Sigmoid colon (tissue), 7 donors: ENCODE measurements around the gene SORCS2. TPM values are rescaled to one million over a fixed set of nuclear protein-coding genes. Genes with fewer than 3 reads are reported as not detected.

ENCODE experiments used
- DNase-seq: peaks from one replicate; pipeline ENCODE4 v3.0.0-alpha.2; 2019
- H3K27ac ChIP-seq, 4 donors: fragments of 200-600 bp; sonication (generic); one replicate each; pipeline ENCODE4 v1.5.1; 2016 to 2019; ENCODE audit warnings: mild to moderate bottlenecking in 1 of 4
- H3K27me3 ChIP-seq, 3 donors: fragments of 200-600 bp; sonication (generic); one replicate each; pipeline ENCODE4 v1.5.1; 2019; ENCODE audit warnings: mild to moderate bottlenecking in 1 of 3
- H3K36me3 ChIP-seq, 4 donors: fragments of 200-600 bp; sonication (generic); one replicate each; pipeline ENCODE4 v1.5.1; 2016 to 2019
- H3K4me1 ChIP-seq, 4 donors: fragments of 200-600 bp; sonication (generic); one replicate each; pipeline ENCODE4 v1.5.1; 2017 to 2019
- H3K4me3 ChIP-seq, 4 donors: fragments of 200-600 bp; sonication (generic); one replicate each; pipeline ENCODE4 v1.5.1; 2017 to 2019; ENCODE audit warnings: mild to moderate bottlenecking in 2 of 4, moderate library complexity in 1 of 4
- H3K9me3 ChIP-seq, 4 donors: fragments of 200-600 bp in 3 of 4; sonication (generic) in 3 of 4; one replicate each; pipeline versions ENCODE4 v1.5.1 to v1.6.1; 2013 to 2019
- EP300 ChIP-seq, 4 donors: sonication (generic); formaldehyde crosslinking; IDR thresholded peaks; one replicate each; pipeline ENCODE4 v1.6.1; 2017; ENCODE audit warnings: antibody characterized with exemption in 4 of 4
- POLR2A ChIP-seq, 2 donors: fragments of 450-650 bp; IDR thresholded peaks; one replicate each; pipeline ENCODE4 v1.6.1; 2016; ENCODE audit warnings: antibody characterized with exemption in 2 of 2, mild to moderate bottlenecking in 2 of 2, moderate library complexity in 2 of 2
- POLR2AphosphoS5 ChIP-seq, 4 donors: sonication (generic); formaldehyde crosslinking; IDR thresholded peaks; one replicate each; pipeline ENCODE4 v1.6.1; 2017; ENCODE audit warnings: antibody characterized with exemption in 4 of 4
- WGBS, 2 donors: extraction: QIAGEN DNeasy Blood & Tissue Kit; methylation state at CpG; one replicate each; pipeline ENCODE4 v1.1.7; 2013; 5-methylcytosine and 5-hydroxymethylcytosine counted together
- intact Hi-C: fragments of 100-400 bp; cut with DNase I; formaldehyde crosslinking; loops from one replicate; pipeline ENCODE4 v1.15.1; 2023
- polyA plus RNA-seq, 3 donors: library from polyadenylated mRNA; stranded (reverse); fragments of 200-250 nt; gene quantifications; one replicate each; pipeline ENCODE4 v1.2.3, GENCODE V29; 2013
- total RNA-seq, 4 donors: library from RNA; depleted of rRNA; stranded (reverse); fragments of >200 nt; gene quantifications; one replicate each; pipeline ENCODE4 v1.1.0, GENCODE V29; 2016
- TF ChIP-seq, protein P1 (sequence below), 4 experiments: fragments of 450-650 bp in 3 of 4; fragments of 200-600 bp in 1 of 4; IDR thresholded peaks; one replicate each; pipeline ENCODE4 v1.5.1; 2016 to 2019; ENCODE audit warnings: antibody characterized with exemption in 4 of 4, mild to moderate bottlenecking in 3 of 4, moderate library complexity in 2 of 4
- donor health status: healthy with polysubstance abuse.
- donor health status: Bipolar disorder and iron deficiency.
- donor health status: healthy.

The SORCS2 gene
- total and polyA plus RNA-seq, 7 donors: 1.8 to 6.4 (median 3.9) TPM; not detected in 2

DNA sequence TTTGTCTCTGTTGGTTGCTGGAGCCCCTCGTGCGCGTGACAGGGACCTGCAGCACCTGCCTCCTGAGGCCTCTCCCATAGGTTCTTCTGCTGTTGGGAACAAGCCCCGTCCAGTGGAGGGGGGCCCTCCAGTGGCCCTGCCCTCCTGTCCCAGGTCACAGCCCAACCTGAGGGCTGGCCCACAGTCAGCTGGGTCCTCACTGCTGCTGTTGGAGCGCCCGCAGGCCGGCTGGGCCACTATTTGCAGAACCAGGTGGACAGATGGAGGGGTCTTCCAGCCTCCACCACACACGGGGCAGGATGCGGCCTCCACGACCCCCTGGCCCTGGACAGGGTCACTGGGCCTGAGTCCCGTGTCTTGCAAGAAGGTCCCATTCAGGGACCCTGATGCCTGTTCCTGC is 293.8 kb downstream of the SORCS2 start:
- 79 to 85% methylated on average over 11 of the region's 11 CpGs for WGBS, 2 donors
- no peak overlapping the region for H3K4me3 ChIP-seq
- H3K9me3 ChIP-seq: no peaks in the 10 kb centered on the region
- TF ChIP-seq EP300 (IDR thresholded peaks at IDR 0.05): no peak
- TF ChIP-seq POLR2A (IDR thresholded peaks at IDR 0.05): no peak
- TF ChIP-seq POLR2AphosphoS5 (IDR thresholded peaks at IDR 0.05): no peak
- TF ChIP-seq, protein P1, sequence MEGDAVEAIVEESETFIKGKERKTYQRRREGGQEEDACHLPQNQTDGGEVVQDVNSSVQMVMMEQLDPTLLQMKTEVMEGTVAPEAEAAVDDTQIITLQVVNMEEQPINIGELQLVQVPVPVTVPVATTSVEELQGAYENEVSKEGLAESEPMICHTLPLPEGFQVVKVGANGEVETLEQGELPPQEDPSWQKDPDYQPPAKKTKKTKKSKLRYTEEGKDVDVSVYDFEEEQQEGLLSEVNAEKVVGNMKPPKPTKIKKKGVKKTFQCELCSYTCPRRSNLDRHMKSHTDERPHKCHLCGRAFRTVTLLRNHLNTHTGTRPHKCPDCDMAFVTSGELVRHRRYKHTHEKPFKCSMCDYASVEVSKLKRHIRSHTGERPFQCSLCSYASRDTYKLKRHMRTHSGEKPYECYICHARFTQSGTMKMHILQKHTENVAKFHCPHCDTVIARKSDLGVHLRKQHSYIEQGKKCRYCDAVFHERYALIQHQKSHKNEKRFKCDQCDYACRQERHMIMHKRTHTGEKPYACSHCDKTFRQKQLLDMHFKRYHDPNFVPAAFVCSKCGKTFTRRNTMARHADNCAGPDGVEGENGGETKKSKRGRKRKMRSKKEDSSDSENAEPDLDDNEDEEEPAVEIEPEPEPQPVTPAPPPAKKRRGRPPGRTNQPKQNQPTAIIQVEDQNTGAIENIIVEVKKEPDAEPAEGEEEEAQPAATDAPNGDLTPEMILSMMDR (IDR thresholded peaks at IDR 0.05): no peak
- H3K4me1 ChIP-seq: no peaks in the 10 kb centered on the region
- H3K36me3 ChIP-seq: no peaks in the 10 kb centered on the region
- no peak overlapping the region for H3K27ac ChIP-seq
- DNase-seq: no peak
- H3K27me3 ChIP-seq: no peaks in the 10 kb centered on the region
- intact Hi-C loops: no loop called here

GRCh38 chr4:7487502-7487901 is 295.2 kb downstream of the SORCS2 start:
- no peaks in the 10 kb centered on the region for H3K4me1 ChIP-seq
- H3K27me3 ChIP-seq: no peaks in the 10 kb centered on the region
- peaks cover 0 to 2% (median 0%) of the 10 kb centered on the region in 4 donors for H3K9me3 ChIP-seq
- H3K36me3 ChIP-seq: no peaks in the 10 kb centered on the region
- intact Hi-C loops: no loop called here
- DNase-seq: no peak
- no peak overlapping the region for H3K27ac ChIP-seq
- no peak overlapping the region for H3K4me3 ChIP-seq
- 67 to 82% methylated on average over 10 of the region's 10 CpGs for WGBS, 2 donors
- TF ChIP-seq POLR2A (IDR thresholded peaks at IDR 0.05) (no peak), POLR2AphosphoS5 (IDR thresholded peaks at IDR 0.05) (no peak), EP300 (IDR thresholded peaks at IDR 0.05) (no peak)
- TF ChIP-seq, protein P1 (IDR thresholded peaks at IDR 0.05): no peak

DNA sequence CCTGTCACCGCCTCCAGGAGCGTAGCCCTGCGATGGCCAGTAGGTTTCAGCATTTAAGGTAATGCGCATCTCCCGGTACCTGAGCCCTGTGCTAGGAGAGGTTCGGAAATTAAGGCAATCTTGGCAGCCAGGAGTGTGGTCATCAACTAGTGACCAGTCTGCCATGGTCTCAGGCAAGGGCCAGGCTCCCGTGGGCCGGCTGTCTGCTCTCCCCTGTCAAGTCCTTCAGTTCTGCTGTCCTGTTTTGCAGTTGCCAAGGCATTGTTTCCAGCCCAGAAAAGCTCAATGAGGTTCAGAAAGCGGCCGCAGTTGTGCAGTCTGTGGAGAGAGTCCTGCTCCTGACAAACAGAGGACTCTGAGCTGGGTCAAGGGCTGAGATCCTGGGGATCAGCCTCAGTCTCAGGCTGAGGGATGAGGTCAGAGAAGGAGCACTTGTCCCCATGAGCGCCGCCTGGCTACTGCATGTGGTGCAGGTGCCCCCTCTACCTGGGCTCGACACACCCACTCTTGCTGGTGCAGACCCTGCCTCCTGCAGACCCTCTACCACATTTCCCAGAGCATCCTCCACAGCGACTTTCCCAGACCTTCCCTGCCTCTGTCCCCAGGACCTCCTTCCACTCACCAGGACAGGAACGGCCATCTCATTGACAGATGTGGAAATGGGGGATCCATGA is 295.8 kb downstream of the SORCS2 start:
- 81 to 82% methylated on average over 15 of the region's 15 CpGs for WGBS, 2 donors
- no peak overlapping the region for H3K4me3 ChIP-seq
- no peaks in the 10 kb centered on the region for H3K27me3 ChIP-seq
- no peaks in the 10 kb centered on the region for H3K4me1 ChIP-seq
- peaks cover 0 to 2% (median 0%) of the 10 kb centered on the region in 4 donors for H3K9me3 ChIP-seq
- TF ChIP-seq, protein P1 (IDR thresholded peaks at IDR 0.05): no peak
- TF ChIP-seq EP300 (IDR thresholded peaks at IDR 0.05) (no peak), POLR2A (IDR thresholded peaks at IDR 0.05) (no peak), POLR2AphosphoS5 (IDR thresholded peaks at IDR 0.05) (no peak)
- H3K36me3 ChIP-seq: no peaks in the 10 kb centered on the region
- intact Hi-C loops: no loop called here
- no peak overlapping the region for H3K27ac ChIP-seq
- no peak for DNase-seq

- whole genome bisulfite sequencing, 2 donors: 93% methylated on average over 6 of the region's 6 CpGs
- no peak overlapping the region for H3K27ac ChIP-seq
- no peak for TF ChIP-seq EP300 (IDR thresholded peaks at IDR 0.05)
- no peak for TF ChIP-seq POLR2AphosphoS5 (IDR thresholded peaks at IDR 0.05)
- TF ChIP-seq, protein P1 (IDR thresholded peaks at IDR 0.05): no peak
- no peak for TF ChIP-seq POLR2A (IDR thresholded peaks at IDR 0.05)
- intact Hi-C loops: no loop called here
- DNase-seq: no peak
- H3K4me1 ChIP-seq: no peaks in the 10 kb centered on the region
- H3K9me3 ChIP-seq: peaks cover 0 to 2% (median 0%) of the 10 kb centered on the region in 4 donors
- H3K27me3 ChIP-seq: no peaks in the 10 kb centered on the region
- no peak overlapping the region for H3K4me3 ChIP-seq
- H3K36me3 ChIP-seq: no peaks in the 10 kb centered on the region
Measured at GRCh38 chr4:7491915-7492314, 299.6 kb downstream of the SORCS2 start.
